ENCODE measurements around the gene MMAB.

GRCh38 chr12:109567296-109567695 lies 6.0 kb downstream of the MMAB start:
- TF ChIP-seq CTCF (IDR thresholded peaks at IDR 0.05 in 2 of 3, conservative IDR thresholded peaks at IDR 0.05 in 1 of 3; ENCODE audit: control insufficient read depth in 2 of 3, extremely low read depth in 1 of 3, insufficient read depth in 1 of 3, low read depth in 3 of 3, low read length in 3 of 3): no peak
- no peak for TF ChIP-seq SP1 (IDR thresholded peaks at IDR 0.05; ENCODE audit: low read depth, low read length)
- no peak for TF ChIP-seq GABPA (IDR thresholded peaks at IDR 0.05; ENCODE audit: low read depth)
- TF ChIP-seq POU2F2 (IDR thresholded peaks at IDR 0.05; ENCODE audit: borderline replicate concordance, low read depth, low read length): no peak
- no peak for TF ChIP-seq PML (IDR thresholded peaks at IDR 0.05; ENCODE audit: low read length)
- TF ChIP-seq ZNF274 (IDR thresholded peaks at IDR 0.05; ENCODE audit: insufficient read depth, insufficient read length): no peak
- no peak for TF ChIP-seq TCF7 (IDR thresholded peaks at IDR 0.05; ENCODE audit: borderline replicate concordance)
- TF ChIP-seq EP300 (IDR thresholded peaks at IDR 0.05; ENCODE audit: borderline replicate concordance in 1 of 2, control insufficient read depth in 1 of 2, low read depth in 2 of 2, low read length in 2 of 2): no peak
- no peak for TF ChIP-seq JUND (IDR thresholded peaks at IDR 0.05; ENCODE audit: low read depth, low read length)
- no peak for TF ChIP-seq EZH2 (IDR thresholded peaks at IDR 0.05; ENCODE audit: borderline replicate concordance, control insufficient read depth, low read depth, low read length)
- no peak for TF ChIP-seq POLR2A (IDR thresholded peaks at IDR 0.05; ENCODE audit: low read depth, low read length)
- no peak for TF ChIP-seq JUNB (IDR thresholded peaks at IDR 0.05)
- TF ChIP-seq NFYB (IDR thresholded peaks at IDR 0.05; ENCODE audit: insufficient read depth, low read depth, low read length): no peak
- TF ChIP-seq ZSCAN29 (IDR thresholded peaks at IDR 0.05): no peak

Measured in GM12878 (cell line).